GM12875 (cell line): ENCODE data around the gene C3orf62.

Experiments
- H3K4me3 ChIP-seq: one replicate; pipeline ENCODE4 v1.5.1; 2011; ENCODE audit warnings: low read depth, low read length, control low read depth
- CTCF ChIP-seq: IDR thresholded peaks from 2 replicates; pipeline ENCODE4 v1.5.1; 2011; ENCODE audit warnings: low read depth, mild to moderate bottlenecking, control low read depth, inconsistent platforms, low read length, moderate library complexity, borderline replicate concordance; ENCODE audit not compliant: insufficient read depth

C3orf62 gene

GRCh38 chr3:49276475-49277382 is at the start of gene C3orf62:
TSS of gene C3orf62 (minus strand) at chr3:49277232. CDS start at chr3:49276872, 360 bp downstream.
- TF ChIP-seq CTCF: no peak
- H3K4me3 ChIP-seq: peak within 1 kb of the TSS; percentile 62

- no peak overlapping the region for H3K4me3 ChIP-seq
- TF ChIP-seq CTCF: no peak
Observed at GRCh38 chr3:49324768-49325167, 47.7 kb upstream of the C3orf62 start.

- no peak overlapping the region for H3K4me3 ChIP-seq
- TF ChIP-seq CTCF: no peak
Observed at GRCh38 chr3:49316696-49317457, 39.8 kb upstream of the C3orf62 start.

GRCh38 chr3:49313896-49314688 is 37.1 kb upstream of the C3orf62 start:
- no peak for TF ChIP-seq CTCF
- H3K4me3 ChIP-seq: no peak overlapping the region

GRCh38 chr3:49311283-49311682 is 34.3 kb upstream of the C3orf62 start:
- no peak for TF ChIP-seq CTCF
- H3K4me3 ChIP-seq: no peak overlapping the region

GRCh38 chr3:49310677-49311076 is 33.6 kb upstream of the C3orf62 start:
- H3K4me3 ChIP-seq: no peak overlapping the region
- TF ChIP-seq CTCF: no peak
